ENCODE results near the gene CYTH3. TPM values are rescaled to one million over a fixed set of nuclear protein-coding genes. Genes with fewer than 3 reads are reported as not detected.
A peak's percentile ranks its signal among the peaks of the same experiment; 100 is the strongest.

Gene CYTH3
- total RNA-seq, 2 donors from 2014 or later = 83.8 to 89.4 TPM

DNA sequence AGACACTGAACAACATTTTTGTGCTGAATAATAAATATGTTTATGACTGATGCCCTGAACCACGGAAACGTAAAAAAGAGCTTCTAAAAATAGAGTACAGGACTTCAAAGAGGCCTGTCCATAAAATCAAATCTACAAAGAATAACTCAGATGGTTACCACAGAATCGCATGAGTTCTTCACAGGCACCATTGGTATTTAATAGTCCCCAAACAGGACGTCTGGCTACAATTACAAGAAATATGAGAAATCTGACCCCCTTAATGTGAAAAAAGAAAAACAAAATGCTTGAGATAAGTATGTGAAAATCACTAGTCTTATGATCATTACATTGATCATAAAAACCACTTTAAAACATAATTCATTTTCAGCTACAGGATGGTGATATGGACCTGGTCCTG is 20.8 kb downstream of the CYTH3 start:
- H3K9me3 ChIP-seq = no peaks in the 10 kb centered on the region
- H3K27ac ChIP-seq = peak overlapping the region in 1 of 2 donors; percentile 36
- H3K36me3 ChIP-seq = no peaks in the 10 kb centered on the region
- no peaks in the 10 kb centered on the region for H3K27me3 ChIP-seq (replicated peaks; ENCODE audit: insufficient read depth)
- TF ChIP-seq, protein P1, sequence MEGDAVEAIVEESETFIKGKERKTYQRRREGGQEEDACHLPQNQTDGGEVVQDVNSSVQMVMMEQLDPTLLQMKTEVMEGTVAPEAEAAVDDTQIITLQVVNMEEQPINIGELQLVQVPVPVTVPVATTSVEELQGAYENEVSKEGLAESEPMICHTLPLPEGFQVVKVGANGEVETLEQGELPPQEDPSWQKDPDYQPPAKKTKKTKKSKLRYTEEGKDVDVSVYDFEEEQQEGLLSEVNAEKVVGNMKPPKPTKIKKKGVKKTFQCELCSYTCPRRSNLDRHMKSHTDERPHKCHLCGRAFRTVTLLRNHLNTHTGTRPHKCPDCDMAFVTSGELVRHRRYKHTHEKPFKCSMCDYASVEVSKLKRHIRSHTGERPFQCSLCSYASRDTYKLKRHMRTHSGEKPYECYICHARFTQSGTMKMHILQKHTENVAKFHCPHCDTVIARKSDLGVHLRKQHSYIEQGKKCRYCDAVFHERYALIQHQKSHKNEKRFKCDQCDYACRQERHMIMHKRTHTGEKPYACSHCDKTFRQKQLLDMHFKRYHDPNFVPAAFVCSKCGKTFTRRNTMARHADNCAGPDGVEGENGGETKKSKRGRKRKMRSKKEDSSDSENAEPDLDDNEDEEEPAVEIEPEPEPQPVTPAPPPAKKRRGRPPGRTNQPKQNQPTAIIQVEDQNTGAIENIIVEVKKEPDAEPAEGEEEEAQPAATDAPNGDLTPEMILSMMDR (IDR thresholded peaks at IDR 0.05) = no peak
- DNase-seq (ENCODE audit: low spot score) (no peak), ATAC-seq (ENCODE audit: insufficient number of reproducible peaks, low FRiP score, low read depth) (no peak)
- peaks cover 41 to 78% of the 10 kb centered on the region in 2 donors for H3K4me1 ChIP-seq (ENCODE audit: control insufficient read depth in 1 of 2, low read depth in 2 of 2)
- peak overlapping the region; percentile 15 for H3K4me3 ChIP-seq

DNA sequence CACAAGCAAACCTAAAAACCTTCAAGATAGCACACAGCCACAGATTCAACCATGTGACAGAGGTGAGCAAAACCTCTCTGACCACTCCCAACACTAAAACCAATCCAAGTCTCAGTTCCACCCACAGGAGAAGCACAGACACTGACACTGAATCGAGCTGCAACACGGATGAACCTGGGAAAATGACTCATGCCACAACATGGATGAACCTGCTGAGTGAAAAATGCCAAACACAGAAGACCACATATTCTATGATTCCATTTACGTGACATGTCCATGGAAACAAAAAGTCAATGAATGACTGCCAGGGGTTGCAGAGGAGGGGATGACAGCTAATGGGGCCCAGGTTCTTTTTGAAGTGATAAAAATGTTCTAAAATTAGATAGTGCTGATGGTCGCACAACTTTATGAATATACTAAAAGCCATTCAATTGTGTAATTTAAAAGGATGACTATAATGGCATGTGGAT is 22.0 kb downstream of the CYTH3 start:
- Histone ChIP-seq H3K36me3 (no peaks in the 10 kb centered on the region), H3K4me1 (ENCODE audit: control insufficient read depth in 1 of 2, low read depth in 2 of 2) (peaks cover 36 to 72% of the 10 kb centered on the region in 2 donors), H3K9me3 (no peaks in the 10 kb centered on the region), H3K27ac (no peak overlapping the region), H3K27me3 (replicated peaks; ENCODE audit: insufficient read depth) (no peaks in the 10 kb centered on the region), H3K4me3 (no peak overlapping the region)
- TF ChIP-seq, protein P1 (IDR thresholded peaks at IDR 0.05) = no peak
- no peak for DNase-seq (ENCODE audit: low spot score)
- ATAC-seq (ENCODE audit: insufficient number of reproducible peaks, low FRiP score, low read depth) = no peak

DNA sequence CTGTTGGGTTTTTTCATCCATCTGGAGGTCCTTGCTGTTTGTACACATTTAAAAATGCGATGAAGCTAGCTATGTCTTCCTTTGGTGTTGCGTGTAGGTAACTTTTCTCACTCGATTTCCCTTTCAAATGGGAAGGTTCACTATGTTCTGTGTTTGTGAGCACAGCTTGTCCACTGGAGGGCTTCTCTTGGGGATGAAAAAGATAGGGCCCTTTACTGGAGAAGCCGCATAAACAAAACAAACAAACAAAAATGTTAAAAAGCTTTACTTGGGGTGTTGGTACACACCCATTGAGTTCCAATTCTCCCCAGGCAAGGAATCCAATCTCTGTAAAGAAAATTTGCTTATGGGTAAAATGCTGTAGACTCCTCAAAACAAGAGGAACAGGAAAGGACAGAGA is 23.4 kb downstream of the CYTH3 start:
- no peaks in the 10 kb centered on the region for H3K27me3 ChIP-seq (replicated peaks; ENCODE audit: insufficient read depth)
- H3K4me3 ChIP-seq = no peak overlapping the region
- TF ChIP-seq, protein P1 (IDR thresholded peaks at IDR 0.05) = no peak
- DNase-seq (ENCODE audit: low spot score) = no peak
- H3K27ac ChIP-seq = no peak overlapping the region
- H3K36me3 ChIP-seq = no peaks in the 10 kb centered on the region
- no peaks in the 10 kb centered on the region for H3K9me3 ChIP-seq
- no peak for ATAC-seq (ENCODE audit: insufficient number of reproducible peaks, low FRiP score, low read depth)
- H3K4me1 ChIP-seq (ENCODE audit: control insufficient read depth in 1 of 2, low read depth in 2 of 2) = peaks cover 34 to 59% of the 10 kb centered on the region in 2 donors

DNA sequence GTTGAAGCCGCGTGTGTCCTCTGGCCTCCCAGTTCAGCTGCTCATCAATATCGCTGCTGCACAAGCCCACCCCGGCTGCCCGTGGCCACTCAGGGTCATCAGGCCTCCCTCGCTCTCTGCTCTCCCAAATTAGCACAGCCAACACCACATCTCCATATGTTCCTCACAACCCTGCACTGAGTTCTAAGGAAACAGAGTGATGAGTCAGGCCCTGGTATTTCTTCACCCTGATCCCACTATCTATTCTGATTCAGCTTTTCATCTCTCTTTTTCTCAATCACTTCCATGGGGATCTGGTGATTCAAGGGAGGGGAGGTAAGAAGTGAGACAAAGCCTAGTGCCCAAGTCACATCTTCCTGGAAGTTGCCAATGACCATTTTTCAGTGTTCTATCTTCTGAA is 23.8 kb downstream of the CYTH3 start:
- DNase-seq (ENCODE audit: low spot score) (no peak), ATAC-seq (ENCODE audit: insufficient number of reproducible peaks, low FRiP score, low read depth) (no peak)
- Histone ChIP-seq H3K36me3 (no peaks in the 10 kb centered on the region), H3K4me1 (ENCODE audit: control insufficient read depth in 1 of 2, low read depth in 2 of 2) (peaks cover 29 to 54% of the 10 kb centered on the region in 2 donors), H3K27me3 (replicated peaks; ENCODE audit: insufficient read depth) (no peaks in the 10 kb centered on the region), H3K27ac (no peak overlapping the region), H3K4me3 (no peak overlapping the region), H3K9me3 (no peaks in the 10 kb centered on the region)
- TF ChIP-seq, protein P1 (IDR thresholded peaks at IDR 0.05) = no peak

DNA sequence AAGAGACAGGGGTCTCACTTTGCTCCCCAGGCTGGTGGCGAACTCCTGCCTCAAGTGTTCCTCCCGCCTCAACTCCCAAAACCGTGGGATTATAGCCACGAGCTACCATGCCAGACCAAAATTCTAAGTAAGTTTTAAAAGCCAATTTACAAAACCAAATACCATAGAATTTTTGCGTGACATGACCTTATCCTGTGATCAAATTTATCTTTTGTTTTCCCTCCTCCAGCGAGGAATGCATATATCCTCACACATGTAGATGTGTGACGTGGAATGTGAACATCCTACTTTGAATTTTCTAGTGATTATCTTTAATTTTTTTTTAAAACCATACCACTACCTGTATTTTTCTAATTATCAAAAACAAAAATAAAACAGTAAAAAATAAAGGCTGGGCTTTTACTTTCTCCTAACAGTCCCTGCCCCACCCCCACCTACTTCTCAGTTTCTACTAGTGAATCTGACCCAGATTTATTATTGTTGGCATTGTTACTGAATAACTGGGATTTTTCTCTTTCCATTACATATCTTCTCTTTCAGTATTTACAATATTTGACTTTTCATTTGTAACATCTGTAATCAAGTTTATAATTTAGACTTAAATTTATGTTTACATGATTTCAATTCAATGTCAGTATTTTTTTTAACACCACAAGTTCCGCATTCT is 26.0 kb downstream of the CYTH3 start:
- ATAC-seq (ENCODE audit: insufficient number of reproducible peaks, low FRiP score, low read depth) = no peak
- no peaks in the 10 kb centered on the region for H3K27me3 ChIP-seq (replicated peaks; ENCODE audit: insufficient read depth)
- no peak overlapping the region for H3K27ac ChIP-seq

More for the DNA sequence above, 26.0 kb downstream of the CYTH3 start:
- H3K4me3 ChIP-seq = no peak overlapping the region
- TF ChIP-seq, protein P1 (IDR thresholded peaks at IDR 0.05) = no peak
- H3K4me1 ChIP-seq (ENCODE audit: control insufficient read depth in 1 of 2, low read depth in 2 of 2) = peaks cover 13 to 32% of the 10 kb centered on the region in 2 donors
- no peaks in the 10 kb centered on the region for H3K9me3 ChIP-seq
- H3K36me3 ChIP-seq = no peaks in the 10 kb centered on the region
- DNase-seq (ENCODE audit: low spot score) = no peak

Measured in thoracic aorta (tissue), 2 donors.